ENCODE measurements around the gene HOXA13. TPM values are rescaled to one million over a fixed set of nuclear protein-coding genes. Genes with fewer than 3 reads are reported as not detected.

Gene HOXA13
- total RNA-seq, 2 donors from 2014 or later, result not detected

- peaks cover 10% of the 10 kb centered on the region for H3K4me1 Mint-ChIP-seq
- H3K4me1 ChIP-seq (ENCODE audit: control insufficient read depth, insufficient read depth, low read length), result peaks cover under 1% of the 10 kb centered on the region
- H3K27ac ChIP-seq (ENCODE audit: low read depth, low read length), result no peak overlapping the region
- DNase-seq, result peak; percentile 72
- H3K27ac Mint-ChIP-seq, result no peak overlapping the region
- no peak overlapping the region for H3K4me3 ChIP-seq (ENCODE audit: low read length)
- H3K4me3 Mint-ChIP-seq, result no peak overlapping the region
- H3K9me3 Mint-ChIP-seq, result peaks cover 6% of the 10 kb centered on the region
- 18 to 32% methylated on average over 8 to 12 of the region's 12 CpGs for WGBS, 2 experiments (ENCODE audit: insufficient coverage in 1 of 2, insufficient read length in 1 of 2)
- H3K9ac ChIP-seq (ENCODE audit: extremely low read depth, low read length, poor library complexity, severe bottlenecking), result no peak overlapping the region
- peaks cover 97% of the 10 kb centered on the region for H3K27me3 Mint-ChIP-seq (ENCODE audit: insufficient read depth)
- H3K36me3 ChIP-seq (ENCODE audit: control insufficient read depth, insufficient read depth, low read length), result no peaks in the 10 kb centered on the region
- no peaks in the 10 kb centered on the region for H3K36me3 Mint-ChIP-seq (ENCODE audit: low read depth)
- H3K9me3 ChIP-seq (ENCODE audit: control insufficient read depth, low read length), result peaks cover 11% of the 10 kb centered on the region
- peaks cover 100% of the 10 kb centered on the region for H3K27me3 ChIP-seq (ENCODE audit: control insufficient read depth, insufficient read depth, low read length, poor library complexity, severe bottlenecking)
- no peak for TF ChIP-seq CTCF (conservative IDR thresholded peaks at IDR 0.05)
These were observed 24.8 kb downstream of the HOXA13 start for GRCh38 chr7:27174874-27175625.

GRCh38 chr7:27173956-27174873, 25.7 kb downstream of the HOXA13 start, which contains the start of gene HOXA10:
Gene HOXA10 (minus strand): TSS chr7:27174320. CDS start chr7:27174306, 14 bp downstream.
- no peak within 1 kb of the TSS for H3K27ac Mint-ChIP-seq
- Histone ChIP-seq H3K27ac (ENCODE audit: low read depth, low read length) (no peak within 1 kb of the TSS), H3K4me1 (ENCODE audit: control insufficient read depth, insufficient read depth, low read length) (no peaks in the 10 kb centered on the region), H3K27me3 (ENCODE audit: control insufficient read depth, insufficient read depth, low read length, poor library complexity, severe bottlenecking) (peaks cover 100% of the 10 kb centered on the region), H3K9ac (ENCODE audit: extremely low read depth, low read length, poor library complexity, severe bottlenecking) (no peak within 1 kb of the TSS), H3K36me3 (ENCODE audit: control insufficient read depth, insufficient read depth, low read length) (no peaks in the 10 kb centered on the region), H3K9me3 (ENCODE audit: control insufficient read depth, low read length) (peaks cover 11% of the 10 kb centered on the region), H3K4me3 (ENCODE audit: low read length) (no peak within 1 kb of the TSS)
- DNase-seq, result peak; percentile 73
- H3K4me3 Mint-ChIP-seq, result no peak within 1 kb of the TSS
- 8 to 10% methylated on average over 33 to 82 of the region's 82 CpGs for WGBS, 2 experiments (ENCODE audit: insufficient coverage in 1 of 2, insufficient read length in 1 of 2)
- no peak for TF ChIP-seq CTCF (conservative IDR thresholded peaks at IDR 0.05)
- peaks cover 3% of the 10 kb centered on the region for H3K4me1 Mint-ChIP-seq
- H3K36me3 Mint-ChIP-seq (ENCODE audit: low read depth), result no peaks in the 10 kb centered on the region
- H3K27me3 Mint-ChIP-seq (ENCODE audit: insufficient read depth), result peaks cover 97% of the 10 kb centered on the region
- H3K9me3 Mint-ChIP-seq, result peaks cover 1% of the 10 kb centered on the region

- Mint-ChIP-seq H3K9me3 (peaks cover 1% of the 10 kb centered on the region), H3K36me3 (ENCODE audit: low read depth) (no peaks in the 10 kb centered on the region), H3K4me1 (no peaks in the 10 kb centered on the region), H3K27me3 (ENCODE audit: insufficient read depth) (peaks cover 97% of the 10 kb centered on the region), H3K27ac (no peak overlapping the region), H3K4me3 (no peak overlapping the region)
- Histone ChIP-seq H3K27ac (ENCODE audit: low read depth, low read length) (no peak overlapping the region), H3K9me3 (ENCODE audit: control insufficient read depth, low read length) (peaks cover 11% of the 10 kb centered on the region), H3K4me3 (ENCODE audit: low read length) (no peak overlapping the region), H3K27me3 (ENCODE audit: control insufficient read depth, insufficient read depth, low read length, poor library complexity, severe bottlenecking) (peaks cover 100% of the 10 kb centered on the region), H3K4me1 (ENCODE audit: control insufficient read depth, insufficient read depth, low read length) (no peaks in the 10 kb centered on the region), H3K9ac (ENCODE audit: extremely low read depth, low read length, poor library complexity, severe bottlenecking) (no peak overlapping the region), H3K36me3 (ENCODE audit: control insufficient read depth, insufficient read depth, low read length) (no peaks in the 10 kb centered on the region)
- TF ChIP-seq CTCF (conservative IDR thresholded peaks at IDR 0.05), result no peak
- peak; percentile 68 for DNase-seq
- WGBS, 2 experiments (ENCODE audit: insufficient coverage in 1 of 2, insufficient read length in 1 of 2), result 2 to 3% methylated on average over 7 to 59 of the region's 59 CpGs
These were observed 26.4 kb downstream of the HOXA13 start for GRCh38 chr7:27173511-27173955.

Measured in endodermal cell (in vitro differentiated cells).